DOHH2 (cell line): ENCODE data around the gene SKAP2.

Experiments
- EZH2phosphoT487 ChIP-seq: fragments of 200-600 bp; sonication (generic); IDR thresholded peaks from 2 replicates; pipeline ENCODE4 v1.6.1; 2017; ENCODE audit warnings: borderline replicate concordance, mild to moderate bottlenecking, antibody characterized with exemption, low read length, moderate library complexity, mixed read lengths
- TF ChIP-seq, protein P1 (sequence below): fragments of 200-600 bp; sonication (generic); IDR thresholded peaks from one replicate; pipeline ENCODE4 v1.5.1; 2014; ENCODE audit warnings: antibody characterized with exemption, mild to moderate bottlenecking, low read depth, low read length; ENCODE audit not compliant: poor library complexity, severe bottlenecking

DNA sequence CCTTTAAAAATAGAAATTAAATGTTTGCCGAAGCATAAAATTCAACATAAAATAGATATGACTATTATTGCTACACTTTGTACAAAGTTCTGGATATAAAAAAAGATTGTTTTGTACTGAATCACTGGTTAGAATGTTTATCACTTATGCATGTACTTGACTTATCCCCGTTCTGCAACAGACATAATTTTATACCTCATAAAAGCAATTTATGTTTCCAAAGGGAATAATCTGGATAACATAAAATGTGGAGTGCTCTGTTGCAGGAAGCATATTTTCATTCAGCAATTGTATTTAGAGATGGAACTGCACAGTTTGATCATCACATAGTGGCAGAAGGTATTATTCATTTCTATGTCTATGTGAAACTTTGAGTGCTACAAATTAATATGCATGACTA is 21.5 kb downstream of the SKAP2 start:
- TF ChIP-seq, protein P1, sequence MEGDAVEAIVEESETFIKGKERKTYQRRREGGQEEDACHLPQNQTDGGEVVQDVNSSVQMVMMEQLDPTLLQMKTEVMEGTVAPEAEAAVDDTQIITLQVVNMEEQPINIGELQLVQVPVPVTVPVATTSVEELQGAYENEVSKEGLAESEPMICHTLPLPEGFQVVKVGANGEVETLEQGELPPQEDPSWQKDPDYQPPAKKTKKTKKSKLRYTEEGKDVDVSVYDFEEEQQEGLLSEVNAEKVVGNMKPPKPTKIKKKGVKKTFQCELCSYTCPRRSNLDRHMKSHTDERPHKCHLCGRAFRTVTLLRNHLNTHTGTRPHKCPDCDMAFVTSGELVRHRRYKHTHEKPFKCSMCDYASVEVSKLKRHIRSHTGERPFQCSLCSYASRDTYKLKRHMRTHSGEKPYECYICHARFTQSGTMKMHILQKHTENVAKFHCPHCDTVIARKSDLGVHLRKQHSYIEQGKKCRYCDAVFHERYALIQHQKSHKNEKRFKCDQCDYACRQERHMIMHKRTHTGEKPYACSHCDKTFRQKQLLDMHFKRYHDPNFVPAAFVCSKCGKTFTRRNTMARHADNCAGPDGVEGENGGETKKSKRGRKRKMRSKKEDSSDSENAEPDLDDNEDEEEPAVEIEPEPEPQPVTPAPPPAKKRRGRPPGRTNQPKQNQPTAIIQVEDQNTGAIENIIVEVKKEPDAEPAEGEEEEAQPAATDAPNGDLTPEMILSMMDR = no peak
- TF ChIP-seq EZH2phosphoT487 = no peak
